WTC11 (cell line): ENCODE data around the gene TPPP3. TPM values are rescaled to one million over a fixed set of nuclear protein-coding genes. Genes with fewer than 3 reads are reported as not detected.

Experiments
- ATAC-seq: fragments of 200-7000 bp; cut with Tn5 transposase; 2 replicates; pipeline ENCODE4 v1.10.0; 2021; ENCODE audit warnings: mild to moderate bottlenecking, moderate library complexity
- CTCF ChIA-PET: fragments of 300-600 bp; sonication (Branson Sonifier 250); formaldehyde crosslinking; loops from one replicate; lab custom pipeline; 2021; ENCODE audit warnings: antibody characterized with exemption; lab: Charles Lee
- POLR2A ChIA-PET: fragments of 350-600 bp; sonication (Branson Sonifier 250); formaldehyde crosslinking; loops from one replicate; lab custom pipeline; 2021; ENCODE audit warnings: antibody characterized with exemption; lab: Charles Lee
- DNase-seq: peaks from one replicate; pipeline ENCODE4 v3.0.0; 2021; ENCODE audit warnings: low spot score
- H3K27ac Mint-ChIP-seq: 2 replicates; pipeline ENCODE4 v1.8.0; 2021; ENCODE audit warnings: mixed read lengths
- H3K27me3 Mint-ChIP-seq: 2 replicates; pipeline ENCODE4 v1.8.0; 2021; ENCODE audit warnings: low read depth, mild to moderate bottlenecking, moderate library complexity, mixed read lengths
- H3K36me3 Mint-ChIP-seq: 2 replicates; pipeline ENCODE4 v1.8.0; 2021; ENCODE audit warnings: mixed read lengths
- H3K4me1 Mint-ChIP-seq: 2 replicates; pipeline ENCODE4 v1.8.0; 2022; ENCODE audit warnings: mixed read lengths
- H3K4me3 Mint-ChIP-seq: 2 replicates; pipeline ENCODE4 v1.8.0; 2021; ENCODE audit warnings: mild to moderate bottlenecking, moderate library complexity, mixed read lengths
- H3K9me3 Mint-ChIP-seq: 2 replicates; pipeline ENCODE4 v1.8.0; 2021; ENCODE audit warnings: mixed read lengths
- ARID4B ChIP-seq: sonication (generic); formaldehyde crosslinking; IDR thresholded peaks from 2 replicates; pipeline ENCODE4 v1.8.0; 2023; ENCODE audit warnings: missing genetic modification reagents, mild to moderate bottlenecking, borderline replicate concordance
- GABPB1 ChIP-seq: sonication (generic); formaldehyde crosslinking; IDR thresholded peaks from 2 replicates; pipeline ENCODE4 v1.8.1; 2023; ENCODE audit warnings: mild to moderate bottlenecking, missing genetic modification reagents
- KAT7 ChIP-seq: sonication (generic); formaldehyde crosslinking; IDR thresholded peaks from 2 replicates; pipeline ENCODE4 v1.8.1; 2023; ENCODE audit warnings: missing genetic modification reagents, mild to moderate bottlenecking, borderline replicate concordance
- SP1 ChIP-seq: sonication (generic); formaldehyde crosslinking; conservative IDR thresholded peaks from 2 replicates; pipeline ENCODE4 v1.8.1; 2022; ENCODE audit warnings: missing genetic modification reagents
- USF1 ChIP-seq: sonication (generic); formaldehyde crosslinking; IDR thresholded peaks from 2 replicates; pipeline ENCODE4 v1.8.0; 2022; ENCODE audit warnings: mild to moderate bottlenecking, missing genetic modification reagents
- ZNF219 ChIP-seq: sonication (generic); formaldehyde crosslinking; IDR thresholded peaks from 2 replicates; pipeline ENCODE4 v1.8.0; 2023; ENCODE audit warnings: missing genetic modification reagents, mild to moderate bottlenecking, borderline replicate concordance
- ZNF317 ChIP-seq: sonication (generic); formaldehyde crosslinking; IDR thresholded peaks from 2 replicates; pipeline ENCODE4 v1.8.1; 2023; ENCODE audit warnings: low read depth, mild to moderate bottlenecking, moderate library complexity, missing genetic modification reagents, borderline replicate concordance
- ZNF416 ChIP-seq: fragments of 250-450 bp; sonication (Bioruptor Pico); IDR thresholded peaks from 2 replicates; pipeline ENCODE4 v1.9.0; 2021; ENCODE audit warnings: mild to moderate bottlenecking, inconsistent platforms
- ZNF671 ChIP-seq: fragments of 250-450 bp; sonication (Bioruptor Pico); IDR thresholded peaks from 2 replicates; pipeline ENCODE4 v1.8.0; 2021; ENCODE audit warnings: mild to moderate bottlenecking
- total RNA-seq: library from RNA; stranded (reverse); gene quantifications from 3 replicates; pipeline ENCODE4 v1.2.3, GENCODE V29; 2021
- TF ChIP-seq, protein P1 (sequence below): sonication (generic); formaldehyde crosslinking; IDR thresholded peaks from 2 replicates; pipeline ENCODE4 v1.8.0; 2023; ENCODE audit warnings: mild to moderate bottlenecking, missing genetic modification reagents

The TPPP3 gene
- total RNA-seq, 1 experiment from 2014 or later = 0.74 TPM

GRCh38 chr16:67397036-67397801 lies 3.9 kb upstream of the TPPP3 start:
- TF ChIP-seq ZNF416 (no peak), USF1 (CRISPR knock-in tag) (no peak), ZNF317 (CRISPR knock-in tag) (no peak), ZNF219 (CRISPR knock-in tag) (no peak), KAT7 (CRISPR knock-in tag) (no peak), ZNF671 (no peak), GABPB1 (CRISPR knock-in tag) (no peak)
- TF ChIP-seq, protein P1, sequence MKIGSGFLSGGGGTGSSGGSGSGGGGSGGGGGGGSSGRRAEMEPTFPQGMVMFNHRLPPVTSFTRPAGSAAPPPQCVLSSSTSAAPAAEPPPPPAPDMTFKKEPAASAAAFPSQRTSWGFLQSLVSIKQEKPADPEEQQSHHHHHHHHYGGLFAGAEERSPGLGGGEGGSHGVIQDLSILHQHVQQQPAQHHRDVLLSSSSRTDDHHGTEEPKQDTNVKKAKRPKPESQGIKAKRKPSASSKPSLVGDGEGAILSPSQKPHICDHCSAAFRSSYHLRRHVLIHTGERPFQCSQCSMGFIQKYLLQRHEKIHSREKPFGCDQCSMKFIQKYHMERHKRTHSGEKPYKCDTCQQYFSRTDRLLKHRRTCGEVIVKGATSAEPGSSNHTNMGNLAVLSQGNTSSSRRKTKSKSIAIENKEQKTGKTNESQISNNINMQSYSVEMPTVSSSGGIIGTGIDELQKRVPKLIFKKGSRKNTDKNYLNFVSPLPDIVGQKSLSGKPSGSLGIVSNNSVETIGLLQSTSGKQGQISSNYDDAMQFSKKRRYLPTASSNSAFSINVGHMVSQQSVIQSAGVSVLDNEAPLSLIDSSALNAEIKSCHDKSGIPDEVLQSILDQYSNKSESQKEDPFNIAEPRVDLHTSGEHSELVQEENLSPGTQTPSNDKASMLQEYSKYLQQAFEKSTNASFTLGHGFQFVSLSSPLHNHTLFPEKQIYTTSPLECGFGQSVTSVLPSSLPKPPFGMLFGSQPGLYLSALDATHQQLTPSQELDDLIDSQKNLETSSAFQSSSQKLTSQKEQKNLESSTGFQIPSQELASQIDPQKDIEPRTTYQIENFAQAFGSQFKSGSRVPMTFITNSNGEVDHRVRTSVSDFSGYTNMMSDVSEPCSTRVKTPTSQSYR (CRISPR knock-in tag) = no peak
- ChIA-PET POLR2A (no interaction called here), CTCF (interaction anchor here (0.6 to 6.8 kb wide), 7 partner anchors 8 to 112 kb away, joined by 3 to 74 read pairs (median 12); partner anchors contain the start of genes KCTD19 and LRRC36)
- no peak for ATAC-seq
- H3K27ac Mint-ChIP-seq = no peak overlapping the region
- no peaks in the 10 kb centered on the region for H3K36me3 Mint-ChIP-seq
- peaks cover 23% of the 10 kb centered on the region for H3K4me1 Mint-ChIP-seq
- no peaks in the 10 kb centered on the region for H3K9me3 Mint-ChIP-seq
- H3K4me3 Mint-ChIP-seq = no peak overlapping the region
- DNase-seq = no peak
- peaks cover 58% of the 10 kb centered on the region for H3K27me3 Mint-ChIP-seq

- H3K27me3 Mint-ChIP-seq = peaks cover 57% of the 10 kb centered on the region
- DNase-seq (peak; percentile 88), ATAC-seq (peak; percentile 27)
- peak overlapping the region; percentile 47; the same call in 1 of the 2 replicates for H3K4me3 Mint-ChIP-seq
- H3K4me1 Mint-ChIP-seq = peaks cover 23% of the 10 kb centered on the region
- ChIA-PET CTCF (interaction anchor here (0.5 to 6.8 kb wide), 18 partner anchors 9 to 433 kb away, joined by 3 to 65 read pairs (median 3); partner anchors contain the start of genes ATP6V0D1, KCTD19, LRRC36 and TMEM208), POLR2A (no interaction called here)
- H3K9me3 Mint-ChIP-seq = no peaks in the 10 kb centered on the region
- H3K36me3 Mint-ChIP-seq = no peaks in the 10 kb centered on the region
- H3K27ac Mint-ChIP-seq = no peak overlapping the region
- TF ChIP-seq SP1 (CRISPR knock-in tag) (no peak), ARID4B (0 out of 2 replicates have a peak, but pooled peaks have one; percentile 38)
- TF ChIP-seq, all 79 proteins: peak for 1
Measured at GRCh38 chr16:67396159-67397035, 3.1 kb upstream of the TPPP3 start.
